ENCODE data around the gene AKAP11. TPM values are rescaled to one million over a fixed set of nuclear protein-coding genes. Genes with fewer than 3 reads are reported as not detected.

AKAP11 gene
- total RNA-seq, 4 donors from 2014 or later: 30.9 to 49.8 (median 34.7) TPM

GRCh38 chr13:42246541-42246940 lies 25.4 kb upstream of the AKAP11 start:
- Histone ChIP-seq H3K4me3 (replicated peaks in 1 of 3) (no peak overlapping the region), H3K27me3 (no peaks in the 10 kb centered on the region), H3K27ac (no peak overlapping the region), H3K9me3 (no peaks in the 10 kb centered on the region), H3K36me3 (no peaks in the 10 kb centered on the region), H3K4me1 (no peaks in the 10 kb centered on the region)
- intact Hi-C loops (cut with DNase I): no loop called here
- WGBS, 2 donors: 96 to 97% methylated on average over 8 of the region's 8 CpGs
- DNase-seq: no peak
- TF ChIP-seq POLR2A (IDR thresholded peaks at IDR 0.05) (no peak), CTCF (IDR thresholded peaks at IDR 0.05) (no peak)

- Histone ChIP-seq H3K4me1 (no peaks in the 10 kb centered on the region), H3K9me3 (no peaks in the 10 kb centered on the region), H3K27ac (no peak overlapping the region), H3K27me3 (no peaks in the 10 kb centered on the region), H3K4me3 (replicated peaks in 1 of 3) (no peak overlapping the region), H3K36me3 (no peaks in the 10 kb centered on the region)
- intact Hi-C loops (cut with DNase I): no loop called here
- TF ChIP-seq CTCF (IDR thresholded peaks at IDR 0.05): no peak
- no peak for TF ChIP-seq POLR2A (IDR thresholded peaks at IDR 0.05)
- WGBS, 2 donors: 47 to 50% methylated on average over 2 of the region's 2 CpGs
- DNase-seq: no peak
Observed at GRCh38 chr13:42247883-42248282, 24.1 kb upstream of the AKAP11 start.

- no peak overlapping the region for H3K4me3 ChIP-seq (replicated peaks in 1 of 3)
- no peaks in the 10 kb centered on the region for H3K27me3 ChIP-seq
- H3K9me3 ChIP-seq: no peaks in the 10 kb centered on the region
- no peak for DNase-seq
- intact Hi-C loops (cut with DNase I): no loop called here
- H3K4me1 ChIP-seq: no peaks in the 10 kb centered on the region
- TF ChIP-seq POLR2A (IDR thresholded peaks at IDR 0.05): no peak
- 74 to 83% methylated on average over 5 of the region's 5 CpGs for WGBS, 2 donors
- H3K27ac ChIP-seq: no peak overlapping the region
- no peaks in the 10 kb centered on the region for H3K36me3 ChIP-seq
Observed at GRCh38 chr13:42255886-42256285, 16.1 kb upstream of the AKAP11 start.

- TF ChIP-seq POLR2A (IDR thresholded peaks at IDR 0.05): no peak
- TF ChIP-seq CTCF (IDR thresholded peaks at IDR 0.05): no peak
Observed at GRCh38 chr13:42258747-42259146, 13.2 kb upstream of the AKAP11 start.

GRCh38 chr13:42259515-42259914 lies 12.4 kb upstream of the AKAP11 start:
- WGBS, 2 donors: 83 to 90% methylated on average over 4 of the region's 4 CpGs
- intact Hi-C loops (cut with DNase I): no loop called here
- TF ChIP-seq CTCF (IDR thresholded peaks at IDR 0.05) (no peak), POLR2A (IDR thresholded peaks at IDR 0.05) (no peak)

More at GRCh38 chr13:42258747-42259146, 13.2 kb upstream of the AKAP11 start:
- H3K27me3 ChIP-seq: no peaks in the 10 kb centered on the region
- no peak for DNase-seq
- no peak overlapping the region for H3K27ac ChIP-seq
- WGBS, 2 donors: 72 to 77% methylated on average over 5 of the region's 5 CpGs
- H3K4me3 ChIP-seq (replicated peaks in 1 of 3): no peak overlapping the region
- intact Hi-C loops (cut with DNase I): no loop called here
- no peaks in the 10 kb centered on the region for H3K9me3 ChIP-seq
- H3K4me1 ChIP-seq: no peaks in the 10 kb centered on the region
- no peaks in the 10 kb centered on the region for H3K36me3 ChIP-seq

More at GRCh38 chr13:42259515-42259914, 12.4 kb upstream of the AKAP11 start:
- DNase-seq: no peak
- H3K9me3 ChIP-seq: no peaks in the 10 kb centered on the region
- no peaks in the 10 kb centered on the region for H3K27me3 ChIP-seq
- no peak overlapping the region for H3K27ac ChIP-seq
- no peaks in the 10 kb centered on the region for H3K4me1 ChIP-seq
- no peaks in the 10 kb centered on the region for H3K36me3 ChIP-seq
- H3K4me3 ChIP-seq (replicated peaks in 1 of 3): no peak overlapping the region
